HUES48 (cell line): ENCODE data around the gene PDLIM7.
"Not testable (repeated sequence)": the region's sequence is repeated elsewhere in the genome, so short reads cannot be mapped to it uniquely, and the experiment has no call there.

Source experiments
- H3K27ac ChIP-seq: one replicate; pipeline ENCODE4 v1.7.0; 2013; ENCODE audit warnings: low read depth, low read length, inconsistent platforms
- H3K27me3 ChIP-seq: 2 replicates; pipeline ENCODE4 v1.6.1; 2013; ENCODE audit warnings: mild to moderate bottlenecking, low read length; ENCODE audit not compliant: control insufficient read depth, insufficient read depth
- H3K36me3 ChIP-seq: 2 replicates; pipeline ENCODE4 v1.6.1; 2013; ENCODE audit warnings: low read length; ENCODE audit not compliant: control insufficient read depth, insufficient read depth
- H3K4me1 ChIP-seq: 2 replicates; pipeline ENCODE4 v1.6.1; 2013; ENCODE audit warnings: mild to moderate bottlenecking, low read length; ENCODE audit not compliant: control insufficient read depth, insufficient read depth
- H3K4me3 ChIP-seq: 2 replicates; pipeline ENCODE4 v1.5.1; 2013; ENCODE audit warnings: mild to moderate bottlenecking, low read depth, low read length
- H3K9ac ChIP-seq: 2 replicates; pipeline ENCODE4 v1.6.1; 2013; ENCODE audit warnings: mild to moderate bottlenecking, low read depth, low read length, moderate library complexity
- H3K9me3 ChIP-seq: 2 replicates; pipeline ENCODE4 v1.6.1; 2013; ENCODE audit warnings: low read length; ENCODE audit not compliant: control insufficient read depth, insufficient read depth

The PDLIM7 gene

DNA sequence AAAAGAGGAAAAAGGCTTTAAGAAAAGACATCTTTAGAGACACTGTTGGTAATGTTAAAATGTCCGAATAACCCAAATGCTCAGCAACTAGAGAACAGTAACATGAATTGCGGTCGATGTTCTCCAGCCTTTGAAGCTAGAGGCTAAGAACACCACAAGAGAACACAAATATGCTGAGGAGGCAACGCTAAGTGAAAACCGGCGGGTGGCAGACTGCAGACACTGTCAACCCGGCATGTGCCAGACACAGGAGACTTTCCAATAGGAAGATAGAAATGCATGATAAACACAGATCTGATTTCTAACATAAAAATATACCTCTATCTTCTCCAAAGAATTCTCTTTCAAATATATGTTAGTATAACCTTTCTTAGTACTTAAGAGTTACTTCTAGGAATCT is 37.7 kb upstream of the PDLIM7 start:
- H3K9ac ChIP-seq, result no peak overlapping the region
- H3K27me3 ChIP-seq, result no peaks in the 10 kb centered on the region
- H3K36me3 ChIP-seq, result peaks cover 83% of the 10 kb centered on the region
- H3K4me3 ChIP-seq, result no peak overlapping the region
- H3K9me3 ChIP-seq, result no peaks in the 10 kb centered on the region
- H3K27ac ChIP-seq, result no peak overlapping the region
- no peaks in the 10 kb centered on the region for H3K4me1 ChIP-seq

DNA sequence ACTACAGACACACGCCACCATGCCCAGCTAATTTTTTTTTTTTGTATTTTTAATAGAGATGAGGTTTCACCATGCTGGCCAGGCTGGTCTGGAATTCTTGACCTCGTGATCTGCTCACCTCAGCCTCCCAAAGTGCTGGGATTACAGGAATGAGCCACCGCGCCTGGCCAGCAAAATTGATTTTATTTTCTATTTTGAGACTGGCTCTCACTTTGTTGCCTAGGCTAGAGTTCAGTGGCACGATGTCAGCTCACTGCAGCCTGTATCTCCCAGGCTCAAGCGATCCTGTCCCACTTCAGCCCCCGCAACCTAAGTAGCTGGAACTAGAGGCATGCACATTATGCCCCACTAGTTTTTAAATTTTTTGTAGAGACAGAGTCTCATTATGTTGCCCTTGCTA is 37.0 kb upstream of the PDLIM7 start:
- H3K27ac ChIP-seq, H3K9ac ChIP-seq, H3K27me3 ChIP-seq, H3K4me3 ChIP-seq, H3K9me3 ChIP-seq, H3K4me1 ChIP-seq: not testable (repeated sequence)
- H3K36me3 ChIP-seq, result peaks cover 89% of the 10 kb centered on the region

DNA sequence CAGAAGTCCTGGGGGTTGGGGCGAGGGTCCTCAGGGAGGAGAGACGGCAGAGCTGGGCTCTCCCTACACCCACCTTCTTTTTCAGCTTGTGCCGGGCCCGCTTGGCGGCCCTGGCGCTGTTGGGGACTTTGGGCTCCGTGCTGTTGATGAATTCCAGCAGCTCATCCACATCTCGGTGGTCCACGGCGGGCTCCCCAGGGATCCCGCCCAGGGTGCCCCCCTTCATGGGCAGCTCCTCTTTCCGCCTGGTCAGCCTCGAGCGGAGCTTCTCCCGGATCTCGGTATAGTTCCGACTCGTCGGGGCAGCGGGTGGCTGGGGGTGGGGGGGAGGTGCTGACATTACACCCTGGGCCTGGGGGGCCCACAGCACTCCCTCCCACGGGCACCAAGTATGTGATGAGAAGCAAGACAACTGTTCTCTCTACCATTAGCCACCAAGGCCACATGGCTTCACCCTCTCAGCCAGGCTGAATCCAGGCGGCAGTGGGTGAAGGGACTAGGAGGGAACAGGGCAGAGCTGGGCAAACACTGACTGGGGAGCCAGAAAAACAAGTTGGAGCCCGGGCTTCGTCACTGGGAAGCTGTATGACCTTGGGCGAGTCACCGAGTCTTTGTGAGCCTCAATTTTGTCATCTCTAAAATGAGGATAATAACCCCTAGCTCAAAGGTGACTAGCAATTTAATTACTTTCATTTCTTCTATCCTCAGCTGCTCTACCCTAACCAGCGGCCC is 34.0 kb upstream of the PDLIM7 start:
- no peak overlapping the region for H3K4me3 ChIP-seq
- no peak overlapping the region for H3K9ac ChIP-seq
- no peaks in the 10 kb centered on the region for H3K27me3 ChIP-seq
- no peaks in the 10 kb centered on the region for H3K4me1 ChIP-seq
- H3K27ac ChIP-seq, result no peak overlapping the region
- no peaks in the 10 kb centered on the region for H3K9me3 ChIP-seq
- H3K36me3 ChIP-seq, result peaks cover 89% of the 10 kb centered on the region

- Histone ChIP-seq H3K27ac (no peak overlapping the region), H3K9ac (no peak overlapping the region), H3K9me3 (no peaks in the 10 kb centered on the region), H3K36me3 (peaks cover 89% of the 10 kb centered on the region), H3K27me3 (no peaks in the 10 kb centered on the region), H3K4me3 (no peak overlapping the region), H3K4me1 (no peaks in the 10 kb centered on the region)
These were observed 33.2 kb upstream of the PDLIM7 start for GRCh38 chr5:177530638-177531037.

DNA sequence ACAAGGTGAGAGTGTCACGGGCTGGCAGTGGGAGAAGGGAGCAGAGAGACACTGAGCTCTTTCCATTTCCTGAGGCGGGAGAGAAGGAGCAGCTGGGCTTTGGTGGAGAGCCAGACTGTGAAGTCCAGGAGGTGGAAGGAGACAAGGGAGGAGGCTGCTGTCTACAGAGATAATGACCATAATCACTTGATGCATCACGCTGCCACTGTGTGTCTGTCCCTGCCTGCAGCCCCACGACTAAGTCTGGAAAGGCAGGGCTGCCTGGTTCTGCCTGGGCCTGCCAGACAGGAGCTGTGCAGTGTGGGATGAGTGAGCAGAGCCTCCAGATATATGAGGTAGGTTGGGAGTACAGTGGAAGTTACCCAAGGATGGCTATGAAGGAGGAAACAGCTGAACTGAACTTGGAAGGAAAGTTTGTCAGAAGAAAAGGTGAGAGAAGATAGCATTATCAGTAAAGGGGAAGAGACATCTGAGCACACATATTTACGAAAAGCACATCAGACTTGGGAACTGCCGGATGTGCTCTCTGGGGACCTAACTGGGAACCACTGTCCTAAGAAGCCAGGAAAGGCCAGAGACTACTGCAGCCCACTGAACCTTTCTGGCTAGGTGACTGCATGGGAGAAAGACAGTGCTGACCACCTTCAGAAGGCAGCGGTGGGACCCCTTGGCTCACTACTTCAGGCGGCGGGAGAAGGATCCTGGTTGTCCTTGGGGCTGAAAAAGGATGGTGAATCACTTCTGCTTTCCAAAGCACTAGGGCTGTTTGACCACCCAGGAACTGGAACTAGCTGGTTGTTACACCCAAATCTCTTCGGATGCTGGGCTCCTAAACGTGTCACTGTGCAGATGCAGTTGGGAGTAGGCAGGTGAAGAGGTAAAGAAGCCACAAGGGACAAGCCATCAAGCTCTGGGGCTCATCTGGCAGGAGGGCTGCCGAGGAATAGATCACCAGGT is 32.1 kb upstream of the PDLIM7 start:
- no peak overlapping the region for H3K9ac ChIP-seq
- H3K36me3 ChIP-seq, result peaks cover 91% of the 10 kb centered on the region
- no peaks in the 10 kb centered on the region for H3K27me3 ChIP-seq
- H3K9me3 ChIP-seq, result no peaks in the 10 kb centered on the region
- no peak overlapping the region for H3K27ac ChIP-seq
- no peaks in the 10 kb centered on the region for H3K4me1 ChIP-seq
- H3K4me3 ChIP-seq, result no peak overlapping the region

DNA sequence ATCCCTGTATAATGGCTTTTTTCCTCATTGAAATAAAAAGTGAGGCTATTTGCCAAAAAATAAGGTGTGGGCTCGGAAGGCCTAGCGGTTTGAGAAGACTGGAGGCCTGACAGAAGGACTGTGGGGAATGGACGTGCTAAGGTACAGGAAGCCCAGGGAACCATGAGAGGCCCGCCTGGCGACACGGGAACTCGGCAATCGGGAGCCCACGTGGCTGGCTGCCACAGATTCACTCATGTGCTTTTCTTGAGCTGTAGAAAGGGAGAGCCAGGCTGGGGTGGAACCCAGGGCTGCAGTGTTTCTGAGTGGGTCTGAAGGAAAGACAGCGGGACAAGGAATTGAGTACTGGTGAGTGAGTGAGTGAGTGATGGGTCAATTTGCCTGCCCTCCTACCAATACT is 31.2 kb upstream of the PDLIM7 start:
- no peaks in the 10 kb centered on the region for H3K4me1 ChIP-seq
- no peak overlapping the region for H3K4me3 ChIP-seq
- no peaks in the 10 kb centered on the region for H3K27me3 ChIP-seq
- no peaks in the 10 kb centered on the region for H3K9me3 ChIP-seq
- no peak overlapping the region for H3K27ac ChIP-seq
- H3K9ac ChIP-seq, result no peak overlapping the region
- peaks cover 94% of the 10 kb centered on the region for H3K36me3 ChIP-seq

GRCh38 chr5:177527595-177527994 is 30.2 kb upstream of the PDLIM7 start:
- no peaks in the 10 kb centered on the region for H3K4me1 ChIP-seq
- no peaks in the 10 kb centered on the region for H3K27me3 ChIP-seq
- H3K9ac ChIP-seq, result no peak overlapping the region
- peaks cover 94% of the 10 kb centered on the region for H3K36me3 ChIP-seq
- no peaks in the 10 kb centered on the region for H3K9me3 ChIP-seq
- H3K27ac ChIP-seq, result no peak overlapping the region
- H3K4me3 ChIP-seq, result no peak overlapping the region

DNA sequence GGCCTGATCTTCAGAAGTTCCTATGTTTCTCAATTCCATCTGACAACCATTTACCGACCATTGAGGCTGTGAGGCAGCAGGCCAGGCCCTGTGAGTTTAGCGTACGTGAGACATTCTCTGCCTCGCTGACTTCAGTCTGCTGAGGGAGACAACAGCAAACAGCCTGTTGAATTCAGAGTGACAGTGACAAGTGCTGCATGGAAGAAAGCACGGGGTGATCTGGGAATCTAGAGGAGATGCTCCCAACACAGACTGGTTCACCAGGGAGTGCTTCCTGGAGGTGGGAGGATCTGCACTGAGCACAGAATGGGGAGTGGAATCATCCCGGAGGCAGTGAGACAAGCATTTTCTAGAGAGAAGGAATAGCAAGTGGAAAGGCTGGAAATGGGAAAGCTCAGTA is 29.4 kb upstream of the PDLIM7 start:
- H3K9ac ChIP-seq, result no peak overlapping the region
- no peak overlapping the region for H3K4me3 ChIP-seq
- peaks cover 92% of the 10 kb centered on the region for H3K36me3 ChIP-seq
- H3K27ac ChIP-seq, result no peak overlapping the region
- H3K27me3 ChIP-seq, result no peaks in the 10 kb centered on the region
- H3K9me3 ChIP-seq, result no peaks in the 10 kb centered on the region
- H3K4me1 ChIP-seq, result no peaks in the 10 kb centered on the region

- no peak overlapping the region for H3K4me3 ChIP-seq
- no peaks in the 10 kb centered on the region for H3K27me3 ChIP-seq
- no peaks in the 10 kb centered on the region for H3K4me1 ChIP-seq
- no peak overlapping the region for H3K27ac ChIP-seq
- no peak overlapping the region for H3K9ac ChIP-seq
- no peaks in the 10 kb centered on the region for H3K9me3 ChIP-seq
- H3K36me3 ChIP-seq, result peaks cover 93% of the 10 kb centered on the region
These were observed 28.8 kb upstream of the PDLIM7 start for GRCh38 chr5:177526191-177526590.

GRCh38 chr5:177524941-177525655 is 27.7 kb upstream of the PDLIM7 start:
- H3K9ac ChIP-seq, result no peak overlapping the region
- H3K4me3 ChIP-seq, result no peak overlapping the region
- H3K36me3 ChIP-seq, result peaks cover 93% of the 10 kb centered on the region
- no peaks in the 10 kb centered on the region for H3K9me3 ChIP-seq
- no peaks in the 10 kb centered on the region for H3K27me3 ChIP-seq
- H3K4me1 ChIP-seq, result no peaks in the 10 kb centered on the region
- H3K27ac ChIP-seq, result no peak overlapping the region

GRCh38 chr5:177524539-177524900 is 27.1 kb upstream of the PDLIM7 start:
- Histone ChIP-seq H3K27me3 (no peaks in the 10 kb centered on the region), H3K36me3 (peaks cover 93% of the 10 kb centered on the region), H3K9ac (no peak overlapping the region), H3K4me1 (no peaks in the 10 kb centered on the region), H3K9me3 (no peaks in the 10 kb centered on the region), H3K27ac (no peak overlapping the region), H3K4me3 (no peak overlapping the region)
